BLaER1 (cell line): Measurements from ENCODE around the gene FSD2.
"Not testable (repeated sequence)": the region's sequence is repeated elsewhere in the genome, so short reads cannot be mapped to it uniquely, and the experiment has no call there.

ENCODE experiments used
- H3K27ac ChIP-seq: shearing (Covaris generic); formaldehyde crosslinking; 2 replicates; pipeline ENCODE4 v1.8.1; 2022
- H3K27me3 ChIP-seq: shearing (Covaris generic); formaldehyde crosslinking; 2 replicates; pipeline ENCODE4 v1.8.1; 2022
- H3K36me3 ChIP-seq: shearing (Covaris generic); formaldehyde crosslinking; 2 replicates; pipeline ENCODE4 v1.8.1; 2022
- H3K4me1 ChIP-seq: shearing (Covaris generic); formaldehyde crosslinking; 2 replicates; pipeline ENCODE4 v1.8.1; 2022
- H3K4me2 ChIP-seq: shearing (Covaris generic); formaldehyde crosslinking; 2 replicates; pipeline ENCODE4 v1.8.1; 2022
- H3K4me3 ChIP-seq: shearing (Covaris generic); formaldehyde crosslinking; 2 replicates; pipeline ENCODE4 v1.8.1; 2022
- H3K9ac ChIP-seq: shearing (Covaris generic); formaldehyde crosslinking; 2 replicates; pipeline ENCODE4 v1.8.1; 2022
- H3K9me3 ChIP-seq: shearing (Covaris generic); formaldehyde crosslinking; 2 replicates; pipeline ENCODE4 v1.8.1; 2022
- H4K20me1 ChIP-seq: shearing (Covaris generic); formaldehyde crosslinking; 2 replicates; pipeline ENCODE4 v1.8.1; 2022
- Cebpa-rat ChIP-seq: shearing (Covaris generic); IDR thresholded peaks from 2 replicates; pipeline ENCODE4 v1.8.1; 2022

Gene FSD2

GRCh38 chr15:82771789-82772607, 33.9 kb downstream of the FSD2 start:
- no peak for TF ChIP-seq Cebpa-rat
- H3K9me3 ChIP-seq, result no peaks in the 10 kb centered on the region
- H4K20me1 ChIP-seq, result no peaks in the 10 kb centered on the region
- H3K27ac ChIP-seq, result no peak overlapping the region
- no peaks in the 10 kb centered on the region for H3K27me3 ChIP-seq
- peaks cover 8% of the 10 kb centered on the region for H3K36me3 ChIP-seq
- H3K9ac ChIP-seq, result no peak overlapping the region
- no peak overlapping the region for H3K4me2 ChIP-seq
- no peaks in the 10 kb centered on the region for H3K4me1 ChIP-seq
- H3K4me3 ChIP-seq, result no peak overlapping the region

- H3K4me3 ChIP-seq, result no peak overlapping the region
- no peak overlapping the region for H3K27ac ChIP-seq
- H3K4me2 ChIP-seq, result no peak overlapping the region
- H3K4me1 ChIP-seq, result no peaks in the 10 kb centered on the region; the same call in 1 of the 2 replicates
- H4K20me1 ChIP-seq, result peaks cover 12% of the 10 kb centered on the region
- TF ChIP-seq Cebpa-rat, result no peak
- H3K36me3 ChIP-seq, result peaks cover 39% of the 10 kb centered on the region
- no peaks in the 10 kb centered on the region for H3K27me3 ChIP-seq
- H3K9me3 ChIP-seq, result no peaks in the 10 kb centered on the region
- no peak overlapping the region for H3K9ac ChIP-seq
These were observed 37.3 kb downstream of the FSD2 start for GRCh38 chr15:82768414-82769054.

GRCh38 chr15:82767163-82767829, 38.6 kb downstream of the FSD2 start:
- peaks cover 48% of the 10 kb centered on the region for H3K36me3 ChIP-seq
- H4K20me1 ChIP-seq, result peaks cover 19% of the 10 kb centered on the region
- no peak overlapping the region for H3K9ac ChIP-seq
- H3K4me3 ChIP-seq, result no peak overlapping the region
- H3K4me2 ChIP-seq, result no peak overlapping the region
- H3K9me3 ChIP-seq, result no peaks in the 10 kb centered on the region
- H3K27me3 ChIP-seq, result no peaks in the 10 kb centered on the region
- H3K27ac ChIP-seq, result no peak overlapping the region
- H3K4me1 ChIP-seq, result no peaks in the 10 kb centered on the region; the same call in 1 of the 2 replicates
- TF ChIP-seq Cebpa-rat, result no peak

- not testable (repeated sequence) for H3K4me1 ChIP-seq, H3K4me2 ChIP-seq, H3K27me3 ChIP-seq, H3K9ac ChIP-seq, H3K27ac ChIP-seq, H3K9me3 ChIP-seq, H3K4me3 ChIP-seq
- Histone ChIP-seq H4K20me1 (peaks cover 28% of the 10 kb centered on the region), H3K36me3 (peaks cover 59% of the 10 kb centered on the region)
These were observed 39.7 kb downstream of the FSD2 start for GRCh38 chr15:82766201-82766600.

- Histone ChIP-seq H3K9me3 (no peaks in the 10 kb centered on the region), H4K20me1 (peaks cover 42% of the 10 kb centered on the region), H3K27me3 (no peaks in the 10 kb centered on the region), H3K9ac (no peak overlapping the region), H3K4me3 (no peak overlapping the region), H3K4me1 (no peaks in the 10 kb centered on the region; the same call in 1 of the 2 replicates), H3K27ac (no peak overlapping the region), H3K4me2 (no peak overlapping the region), H3K36me3 (peaks cover 74% of the 10 kb centered on the region)
- no peak for TF ChIP-seq Cebpa-rat
These were observed 41.1 kb downstream of the FSD2 start for GRCh38 chr15:82764740-82765139.

- no peak overlapping the region for H3K4me3 ChIP-seq
- H4K20me1 ChIP-seq, result peaks cover 45% of the 10 kb centered on the region
- H3K4me2 ChIP-seq, result no peak overlapping the region
- H3K9me3 ChIP-seq, result no peaks in the 10 kb centered on the region
- H3K4me1 ChIP-seq, result no peaks in the 10 kb centered on the region; the same call in 1 of the 2 replicates
- no peaks in the 10 kb centered on the region for H3K27me3 ChIP-seq
- H3K9ac ChIP-seq, result no peak overlapping the region
- TF ChIP-seq Cebpa-rat, result no peak
- H3K27ac ChIP-seq, result no peak overlapping the region
- H3K36me3 ChIP-seq, result peaks cover 78% of the 10 kb centered on the region
These were observed 41.8 kb downstream of the FSD2 start for GRCh38 chr15:82764117-82764490.

- H3K9ac ChIP-seq, result no peak overlapping the region
- no peak for TF ChIP-seq Cebpa-rat
- no peaks in the 10 kb centered on the region for H3K9me3 ChIP-seq
- H3K4me3 ChIP-seq, result no peak overlapping the region
- H3K4me2 ChIP-seq, result no peak overlapping the region
- peaks cover 83% of the 10 kb centered on the region for H3K36me3 ChIP-seq
- H3K27ac ChIP-seq, result no peak overlapping the region
- H3K27me3 ChIP-seq, result no peaks in the 10 kb centered on the region
- peaks cover 51% of the 10 kb centered on the region for H4K20me1 ChIP-seq
- H3K4me1 ChIP-seq, result no peaks in the 10 kb centered on the region; the same call in 1 of the 2 replicates
These were observed 42.3 kb downstream of the FSD2 start for GRCh38 chr15:82763361-82764116.

GRCh38 chr15:82751308-82751707, 54.6 kb downstream of the FSD2 start:
- Histone ChIP-seq H3K4me2 (peak overlapping the region; percentile 93), H3K9me3 (no peaks in the 10 kb centered on the region), H3K36me3 (peaks cover 47% of the 10 kb centered on the region), H3K9ac (peak overlapping the region; percentile 85), H3K4me3 (peak overlapping the region; percentile 77), H3K27me3 (no peaks in the 10 kb centered on the region), H3K4me1 (peaks cover 35% of the 10 kb centered on the region), H3K27ac (peak overlapping the region; percentile 84), H4K20me1 (peaks cover 54% of the 10 kb centered on the region)
- TF ChIP-seq Cebpa-rat, result no peak

- H3K9ac ChIP-seq, result peak overlapping the region; percentile 85
- H3K27me3 ChIP-seq, result no peaks in the 10 kb centered on the region
- H3K9me3 ChIP-seq, result no peaks in the 10 kb centered on the region
- H4K20me1 ChIP-seq, result peaks cover 49% of the 10 kb centered on the region
- no peak for TF ChIP-seq Cebpa-rat
- H3K4me1 ChIP-seq, result peaks cover 35% of the 10 kb centered on the region
- peak overlapping the region; percentile 84 for H3K27ac ChIP-seq
- peak overlapping the region; percentile 93 for H3K4me2 ChIP-seq
- peaks cover 42% of the 10 kb centered on the region for H3K36me3 ChIP-seq
- H3K4me3 ChIP-seq, result peak overlapping the region; percentile 77
These were observed 55.1 kb downstream of the FSD2 start for GRCh38 chr15:82750831-82751180.
